ENCODE data around the gene N4BP2L2. TPM values are rescaled to one million over a fixed set of nuclear protein-coding genes. Genes with fewer than 3 reads are reported as not detected.

N4BP2L2 gene
- total RNA-seq, 1 experiment from 2014 or later, result 61.4 TPM

GRCh38 chr13:32504876-32505275 is 33.7 kb downstream of the N4BP2L2 start:
- Histone ChIP-seq H2BK12ac (ENCODE audit: insufficient read length, low read depth, low read length) (no peak overlapping the region), H3K18ac (ENCODE audit: insufficient read length, low read depth, low read length) (no peak overlapping the region), H3K79me2 (ENCODE audit: insufficient read depth, low read length) (no peaks in the 10 kb centered on the region), H2BK15ac (ENCODE audit: low read depth, low read length) (no peak overlapping the region), H3K4me1 (ENCODE audit: insufficient read depth, low read length) (no peaks in the 10 kb centered on the region), H4K91ac (ENCODE audit: insufficient read length, low read depth, low read length) (no peak overlapping the region), H4K20me1 (ENCODE audit: control insufficient read depth, insufficient read depth, insufficient read length) (no peaks in the 10 kb centered on the region), H2AFZ (ENCODE audit: low read length) (no peak overlapping the region), H4K8ac (replicated peaks; ENCODE audit: insufficient read length, low read depth, low read length) (no peak overlapping the region), H2BK120ac (ENCODE audit: low read depth, low read length, poor library complexity, severe bottlenecking) (no peak overlapping the region), H3K23ac (ENCODE audit: insufficient read length, low read depth, low read length) (no peak overlapping the region), H3K14ac (ENCODE audit: insufficient read depth, low read length) (no peak overlapping the region), H3K4ac (ENCODE audit: low read depth, low read length) (no peak overlapping the region), H3K27ac (ENCODE audit: insufficient read length, low read depth, low read length) (no peak overlapping the region), H3K9ac (ENCODE audit: extremely low read depth, insufficient read length, low read length) (no peak overlapping the region), H3K56ac (ENCODE audit: insufficient read length, low read depth, low read length) (no peak overlapping the region), H2BK5ac (ENCODE audit: insufficient read length, low read length) (no peak overlapping the region), H2AK5ac (ENCODE audit: insufficient read length, low read length) (no peak overlapping the region), H4K5ac (ENCODE audit: insufficient read length, low read depth, low read length) (no peak overlapping the region), H3T11ph (ENCODE audit: low read length) (no peak overlapping the region), H3K9me3 (ENCODE audit: control insufficient read depth, low read depth, low read length) (no peaks in the 10 kb centered on the region), H3K27me3 (ENCODE audit: insufficient read depth, low read length) (no peaks in the 10 kb centered on the region), H3K4me2 (ENCODE audit: insufficient read depth, insufficient read length, low read length) (no peak overlapping the region), H3K79me1 (ENCODE audit: insufficient read depth, low read depth, low read length, poor library complexity, severe bottlenecking) (no peaks in the 10 kb centered on the region), H3K23me2 (ENCODE audit: insufficient read length, low read depth, low read length, poor library complexity, severe bottlenecking) (no peaks in the 10 kb centered on the region), H2BK20ac (ENCODE audit: low read depth, low read length, poor library complexity, severe bottlenecking) (no peak overlapping the region)
- H3K9me3 Mint-ChIP-seq, result no peaks in the 10 kb centered on the region
- H3K4me1 Mint-ChIP-seq, result peaks cover 7 to 8% of the 10 kb centered on the region in 2 experiments
- H3K27ac Mint-ChIP-seq, result no peak overlapping the region
- peaks cover 0 to 19% (median 5%) of the 10 kb centered on the region in 3 experiments; a peak in 4 of 7 replicates for H3K36me3 Mint-ChIP-seq (ENCODE audit: insufficient read depth in 1 of 3, low read depth in 3 of 3)
- TF ChIP-seq CTCF (conservative IDR thresholded peaks at IDR 0.05), result no peak
- no peak overlapping the region for H3K4me3 Mint-ChIP-seq
- no peaks in the 10 kb centered on the region for H3K27me3 Mint-ChIP-seq (ENCODE audit: low read depth)
- DNase-seq, result no peak
- no CpG with 5 or more reads among the region's 2 CpGs for WGBS (ENCODE audit: extremely low coverage, insufficient read length, low lambda C conversion rate)
